HG02943 (cell line): ENCODE measurements around the gene CCNQ.

ENCODE experiments used
- ATAC-seq: cut with Tn5 transposase; IDR thresholded peaks from one replicate; pipeline ENCODE4 v1.9.1; 2021; ENCODE audit warnings: mild to moderate bottlenecking, low read depth, moderate library complexity; ENCODE audit not compliant: unreplicated experiment

The CCNQ gene

DNA sequence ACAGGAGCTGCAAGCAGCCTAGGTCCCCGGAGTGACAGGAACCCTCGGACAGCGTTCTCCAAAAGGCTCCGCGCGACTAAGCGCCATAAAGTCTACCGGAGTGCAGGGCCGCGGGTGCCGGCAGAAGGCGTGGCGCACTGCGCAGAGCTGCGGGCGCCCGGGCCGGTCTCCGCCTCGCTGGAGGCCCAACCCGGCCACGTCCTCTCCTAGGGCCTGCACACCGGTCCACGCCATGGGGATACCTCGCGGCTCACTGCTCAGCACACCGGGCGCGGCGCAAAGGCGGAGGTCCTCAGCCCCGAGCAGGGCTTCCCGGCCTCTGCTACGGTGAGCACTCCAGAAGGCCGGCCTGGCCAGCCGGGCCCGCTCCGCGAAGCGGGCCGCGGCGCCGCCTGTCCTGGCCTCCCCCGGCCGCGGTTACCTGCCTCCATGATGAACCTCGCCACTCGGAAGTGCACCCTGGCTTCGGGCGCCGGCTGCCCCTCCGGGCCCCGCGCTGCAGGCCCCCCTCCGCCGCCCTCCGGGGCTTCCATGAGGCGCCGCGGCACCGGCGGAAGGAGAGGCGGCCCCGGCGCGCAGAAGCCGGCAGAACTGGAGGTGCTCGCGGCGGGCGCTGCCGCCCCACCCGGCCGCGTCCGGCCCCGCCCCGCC is at the start of gene CCNQ:
TSS of gene CCNQ (minus strand) at position 599 of the 651 bp plus-strand sequence. CDS start at position 533, 66 bp downstream.
- ATAC-seq: peak; percentile 41

DNA sequence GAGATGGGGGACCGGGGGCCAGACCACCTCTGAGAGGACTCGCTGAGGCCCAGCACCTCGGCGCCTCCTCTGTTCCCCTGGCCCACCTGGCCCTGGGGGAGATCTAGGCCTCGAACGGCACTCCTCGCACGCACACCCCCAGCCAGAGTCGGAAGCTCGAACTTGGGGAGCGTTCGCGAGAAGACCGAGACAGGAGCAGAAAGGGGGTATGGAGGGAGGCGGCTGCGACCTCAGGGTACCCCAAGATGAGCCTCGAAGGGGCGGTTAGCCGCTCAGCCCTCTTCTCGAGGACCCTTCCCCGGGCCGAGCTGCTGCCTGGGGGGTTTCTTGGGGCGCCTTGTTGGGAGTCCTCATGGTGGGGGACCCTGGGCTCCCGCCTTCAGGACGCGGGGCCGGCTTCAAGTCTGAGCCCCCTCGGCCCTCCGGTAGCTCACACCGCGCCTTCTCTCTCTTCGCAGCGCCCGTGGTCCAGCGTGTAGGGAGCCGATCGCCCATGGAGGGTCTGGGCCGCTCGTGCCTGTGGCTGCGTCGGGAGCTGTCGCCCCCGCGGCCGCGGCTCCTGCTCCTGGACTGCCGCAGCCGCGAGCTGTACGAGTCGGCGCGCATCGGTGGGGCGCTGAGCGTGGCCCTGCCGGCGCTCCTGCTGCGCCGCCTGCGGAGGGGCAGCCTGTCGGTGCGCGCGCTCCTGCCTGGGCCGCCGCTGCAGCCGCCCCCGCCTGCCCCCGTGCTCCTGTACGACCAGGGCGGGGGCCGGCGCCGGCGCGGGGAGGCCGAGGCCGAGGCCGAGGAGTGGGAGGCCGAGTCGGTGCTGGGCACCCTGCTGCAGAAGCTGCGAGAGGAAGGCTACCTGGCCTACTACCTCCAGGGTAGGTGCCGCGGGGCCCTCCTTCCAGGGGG is 48.8 kb upstream of the CCNQ start:
- ATAC-seq: no peak

DNA sequence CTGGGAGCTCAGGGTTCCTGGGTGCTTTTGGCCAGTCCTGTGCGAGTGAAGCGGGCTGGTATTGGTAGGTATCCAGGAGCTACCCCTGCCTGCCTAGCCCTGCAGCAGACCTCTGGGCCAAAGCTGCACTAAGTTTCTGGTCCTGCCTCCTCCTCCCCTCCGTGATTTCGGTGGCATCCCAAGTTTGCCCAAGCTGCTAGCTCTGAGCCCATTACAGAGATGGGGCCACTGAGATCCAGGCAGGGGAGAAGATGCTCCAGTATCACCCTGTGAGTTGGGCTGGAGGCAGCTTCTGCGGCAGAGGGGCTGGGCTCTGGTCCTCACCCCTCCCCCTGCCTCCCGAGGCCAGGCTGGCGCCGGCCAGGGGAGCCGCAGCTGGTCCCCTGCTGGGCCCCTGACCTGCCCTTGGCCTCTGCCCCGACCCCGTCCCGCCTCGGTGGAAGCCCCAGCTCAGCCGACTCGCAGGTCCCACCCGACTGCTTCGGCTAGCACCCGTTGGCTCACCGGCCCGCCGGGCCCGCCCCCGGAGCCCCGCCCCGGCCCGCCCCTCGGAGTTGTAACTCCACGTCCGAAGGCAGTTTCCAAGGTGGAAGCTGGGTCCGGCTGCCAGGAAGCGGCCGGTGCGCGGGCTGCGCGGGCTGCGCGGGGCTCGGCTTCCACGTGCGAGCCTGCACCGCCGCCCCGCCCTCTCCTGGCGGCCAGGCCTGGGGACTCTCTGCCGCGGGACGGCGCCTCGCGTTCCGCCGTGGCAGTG is 47.9 kb upstream of the CCNQ start, which contains the start of gene DUSP9:
TSS of gene DUSP9 (plus strand) at position 584 of the 754 bp plus-strand sequence. CDS start 751 bp downstream, outside the sequence.
- no peak for ATAC-seq

DNA sequence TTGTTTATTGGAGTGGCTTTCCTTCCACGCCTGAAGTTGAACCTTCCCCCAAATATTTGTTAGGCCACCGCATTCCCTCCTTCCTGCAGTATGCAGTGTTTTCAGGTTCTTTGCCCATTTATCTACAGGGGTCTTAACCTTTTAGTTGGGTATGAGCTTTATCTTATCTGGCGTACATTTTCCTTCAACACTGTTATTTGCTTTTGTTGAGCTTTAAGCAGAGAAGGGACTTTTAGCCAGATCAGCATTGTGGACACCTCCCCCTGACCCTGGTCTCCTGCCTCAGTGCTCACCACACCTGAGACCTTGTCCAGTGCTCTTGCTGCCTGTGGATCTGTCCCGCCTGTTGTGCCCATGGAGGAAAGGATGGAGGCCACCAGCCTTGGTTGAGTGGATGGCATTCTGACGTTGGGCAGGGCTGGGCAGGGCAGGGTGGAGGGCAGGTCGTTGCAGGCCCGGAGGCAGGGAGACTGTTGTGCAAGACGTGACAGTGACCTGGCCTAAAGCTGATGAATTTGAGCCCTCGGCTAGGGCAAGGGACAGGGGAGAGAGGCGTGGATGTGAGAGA is 47.1 kb upstream of the CCNQ start:
- no peak for ATAC-seq

DNA sequence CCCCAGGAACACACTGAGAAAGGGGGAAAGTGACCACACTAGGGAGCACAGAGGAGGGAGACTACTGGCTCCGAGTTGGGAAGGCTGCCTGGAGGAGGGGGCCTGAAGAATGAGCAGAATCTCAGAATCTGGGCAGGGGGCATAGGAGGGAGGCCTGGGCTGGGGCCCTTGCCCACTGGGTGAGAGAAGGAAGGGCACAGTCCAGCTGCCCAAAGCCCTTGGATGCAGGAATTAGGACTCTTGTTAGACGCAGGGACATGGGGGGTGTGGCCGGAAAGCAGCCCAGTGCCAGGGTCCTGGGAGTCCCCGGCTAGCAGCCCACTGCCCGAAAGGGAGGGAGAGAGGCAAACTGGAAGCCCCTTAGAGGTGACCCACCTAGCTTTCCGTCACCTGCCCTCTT is 46.2 kb upstream of the CCNQ start:
- ATAC-seq: no peak

DNA sequence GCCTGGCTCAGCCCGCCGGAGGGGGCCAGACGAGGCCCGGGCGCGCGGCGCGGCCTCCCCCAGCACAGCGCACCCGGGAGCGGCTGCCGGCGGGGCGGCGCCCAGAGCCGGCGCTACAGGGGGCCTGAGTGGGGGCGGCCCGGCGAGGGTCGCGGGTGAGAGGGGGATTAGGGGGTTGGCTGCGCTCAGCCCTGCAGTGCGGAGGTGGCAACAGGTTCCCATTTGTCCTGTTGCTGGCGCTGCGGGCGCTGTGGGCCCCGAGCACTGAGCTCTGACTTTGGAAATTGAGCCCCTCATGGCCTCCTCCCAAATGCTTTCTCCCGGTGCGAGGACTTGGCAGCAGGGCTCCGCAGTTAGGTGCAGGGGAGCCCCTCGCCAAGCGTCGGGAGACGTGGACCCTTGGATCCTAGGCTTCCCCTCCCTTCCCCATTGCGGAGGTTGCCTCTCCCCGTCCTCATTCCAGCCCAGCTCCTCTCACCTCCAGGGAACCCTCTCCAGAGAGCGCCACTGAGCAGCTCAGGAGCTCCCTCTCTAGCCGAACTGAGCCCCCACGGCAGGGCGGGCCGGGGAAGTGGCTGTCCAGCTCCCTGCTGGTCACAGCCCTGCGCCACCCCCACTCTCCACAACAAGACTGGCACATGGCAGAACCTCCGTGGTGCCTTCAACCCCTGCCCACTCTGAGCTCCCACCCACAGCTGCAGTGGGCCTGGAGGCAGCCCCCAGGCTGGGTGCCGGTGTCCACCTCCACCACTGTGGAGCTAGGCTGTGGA is 45.6 kb upstream of the CCNQ start:
- ATAC-seq: no peak

DNA sequence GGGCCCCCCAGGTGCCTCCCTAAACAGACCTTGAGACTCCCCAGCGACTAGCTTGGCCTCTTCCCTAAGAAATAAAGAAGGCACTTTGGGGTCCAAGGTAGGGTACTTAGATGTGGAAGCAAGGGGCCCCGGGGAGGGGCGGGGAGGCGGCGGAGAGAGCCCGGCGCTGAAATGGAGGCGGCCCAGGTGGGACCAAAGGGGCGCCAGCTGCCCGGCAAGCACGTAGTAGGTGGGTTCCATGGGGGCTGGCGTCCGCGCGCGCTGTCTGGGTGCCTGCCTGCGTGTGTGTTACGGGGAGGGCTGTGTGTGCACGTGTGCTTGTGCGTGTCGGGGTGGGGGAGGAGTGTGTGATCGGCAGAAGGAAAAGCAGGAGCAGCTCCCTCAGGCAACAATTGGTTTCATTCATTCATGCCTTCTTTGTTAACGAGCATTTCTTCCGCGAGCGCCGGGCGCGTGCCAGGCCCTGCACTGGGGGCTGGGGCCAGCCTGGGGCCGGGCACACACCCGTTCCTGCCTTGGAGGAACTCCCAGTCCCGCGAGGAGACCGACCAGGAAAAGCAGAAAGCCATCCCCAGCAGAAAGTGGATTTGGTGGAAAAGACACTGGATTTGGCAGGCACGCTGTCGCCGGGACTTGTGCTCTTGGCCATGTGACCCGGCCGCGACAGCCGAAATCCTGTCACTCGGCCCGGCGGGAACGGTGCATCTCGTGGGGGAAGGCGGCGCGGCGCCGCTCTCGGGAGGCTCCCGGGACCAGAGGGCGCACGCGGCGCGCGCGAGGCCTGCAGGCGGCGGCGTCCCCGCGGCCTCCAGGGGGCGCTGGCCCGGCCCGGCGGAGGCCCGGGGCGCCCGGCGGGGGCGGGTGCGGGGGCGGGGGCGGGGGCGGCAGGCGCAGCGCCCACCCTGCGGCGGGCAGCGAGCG is 44.8 kb upstream of the CCNQ start:
- ATAC-seq: no peak

DNA sequence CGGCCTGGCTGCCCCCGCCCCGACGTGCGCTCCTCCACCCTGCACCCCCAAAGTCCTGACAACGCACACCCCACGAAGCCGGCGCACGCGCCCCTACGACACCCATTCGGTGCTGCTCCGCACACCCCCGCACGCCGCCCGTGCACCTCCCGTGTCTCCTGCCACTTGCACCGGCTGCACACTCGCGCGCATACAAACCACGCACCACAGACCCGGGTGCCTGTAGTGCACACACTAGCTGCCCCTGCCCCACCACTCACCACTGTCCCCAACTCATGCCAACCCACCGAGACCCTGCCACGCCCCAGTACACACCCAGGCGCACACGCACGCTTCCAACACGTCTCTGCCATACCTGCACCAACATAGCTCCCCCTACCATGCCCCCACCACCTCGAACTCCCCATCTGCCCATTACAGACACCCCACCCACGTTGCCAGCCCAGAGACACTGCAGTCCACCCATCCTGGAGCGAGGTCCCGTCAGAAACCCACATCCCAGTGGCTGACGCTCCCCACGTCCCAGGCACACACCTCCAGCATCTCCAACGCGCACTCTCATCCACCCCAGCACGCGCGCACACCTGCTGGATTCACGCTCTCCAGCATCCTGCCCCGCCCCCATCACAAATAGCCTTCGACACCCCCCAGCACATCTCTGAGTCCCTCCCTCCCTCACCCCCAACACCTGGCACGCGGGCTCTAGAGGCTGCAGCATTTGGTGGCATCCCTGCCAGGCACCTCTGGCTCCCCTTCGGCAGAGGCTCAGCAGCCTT is 43.9 kb upstream of the CCNQ start:
- no peak for ATAC-seq

DNA sequence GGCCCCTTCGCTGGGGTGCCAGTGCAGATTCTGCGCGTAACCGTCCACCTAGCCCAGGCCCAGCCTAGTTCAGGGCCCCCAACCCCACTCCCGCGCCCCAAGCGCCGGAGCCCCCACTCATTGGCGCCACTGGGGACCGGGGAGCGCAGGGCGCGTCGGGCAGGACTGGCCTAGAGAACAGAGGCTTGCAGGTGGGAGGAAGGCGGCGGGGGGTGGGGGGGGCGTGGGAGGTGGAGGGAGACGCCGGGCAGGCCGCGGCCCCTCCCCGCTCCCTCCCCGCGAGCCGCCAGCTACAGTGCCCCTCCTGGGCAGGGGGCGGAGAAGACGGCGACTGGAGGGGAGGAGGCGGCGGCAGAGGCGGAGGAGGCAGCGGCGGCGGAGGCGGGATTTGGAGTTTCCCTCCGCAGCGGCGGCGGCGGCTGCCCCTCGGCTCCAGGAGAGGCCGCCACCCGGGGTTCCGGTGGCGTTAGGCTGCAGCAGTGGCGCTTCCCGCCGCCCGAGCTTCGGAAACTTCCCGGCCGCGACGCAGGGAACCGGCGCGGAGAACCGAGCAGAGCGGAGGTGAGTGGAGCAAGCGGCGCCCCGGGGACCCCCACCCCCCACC is 43.2 kb upstream of the CCNQ start:
- no peak for ATAC-seq

DNA sequence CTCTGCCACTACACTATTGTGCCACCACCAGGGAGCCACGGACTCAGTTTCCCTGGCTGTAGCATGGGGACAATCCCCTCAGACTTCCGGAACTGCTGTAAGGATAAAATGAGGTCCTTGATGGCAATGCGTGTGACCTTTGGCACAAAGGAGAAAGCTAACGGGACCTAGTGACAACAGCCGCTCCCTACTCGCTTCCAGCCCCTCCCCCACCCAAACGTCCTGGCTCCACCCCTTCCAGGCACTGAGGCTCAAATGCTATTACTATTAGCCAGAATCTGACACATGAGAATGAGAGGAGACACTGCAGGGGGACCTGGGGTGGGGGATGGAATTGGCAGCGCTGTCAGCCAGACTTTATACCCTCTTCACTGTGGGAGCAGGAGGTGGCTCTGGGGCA is 42.7 kb upstream of the CCNQ start:
- ATAC-seq: no peak

DNA sequence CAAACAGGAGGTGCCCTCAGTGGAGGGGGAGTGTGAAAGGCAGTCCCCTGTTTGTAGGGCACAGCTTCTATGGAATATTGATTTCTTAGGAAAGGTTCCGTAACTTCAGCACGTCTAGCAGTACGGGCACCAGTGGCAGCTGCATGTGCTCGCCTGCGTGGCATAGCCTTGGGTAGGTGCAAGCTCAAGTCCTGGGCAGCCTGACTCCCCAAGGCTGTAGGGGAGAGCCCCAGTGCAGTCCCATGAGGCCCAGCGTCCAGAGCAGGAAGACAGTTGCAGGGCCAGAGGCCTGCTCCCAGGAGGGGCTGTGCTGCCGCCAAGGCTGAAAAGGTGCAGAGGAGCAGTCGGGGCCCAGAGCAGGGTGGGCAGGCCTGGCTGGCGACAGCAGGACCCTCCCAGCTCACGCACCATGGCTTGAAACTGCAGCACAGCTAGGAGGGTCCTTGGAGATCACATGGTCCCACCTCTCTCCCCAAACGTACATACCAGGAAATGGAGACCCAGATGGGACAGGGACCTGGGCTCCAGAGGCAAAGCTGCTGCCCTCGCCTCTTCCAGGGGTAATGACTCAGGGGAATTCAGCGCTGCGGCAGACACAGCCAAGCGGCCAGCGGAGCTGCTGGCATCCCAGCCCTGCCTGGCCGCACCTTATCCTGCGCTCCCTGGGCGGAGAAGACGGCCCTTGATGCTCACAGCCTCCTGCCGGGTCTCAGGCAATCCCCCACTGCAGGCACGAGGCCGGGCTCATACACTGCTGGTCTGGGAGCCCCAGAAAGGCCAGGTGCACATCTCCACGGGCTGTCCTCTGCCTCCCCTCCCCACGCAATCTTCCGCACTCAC is 42.0 kb upstream of the CCNQ start:
- ATAC-seq: no peak

DNA sequence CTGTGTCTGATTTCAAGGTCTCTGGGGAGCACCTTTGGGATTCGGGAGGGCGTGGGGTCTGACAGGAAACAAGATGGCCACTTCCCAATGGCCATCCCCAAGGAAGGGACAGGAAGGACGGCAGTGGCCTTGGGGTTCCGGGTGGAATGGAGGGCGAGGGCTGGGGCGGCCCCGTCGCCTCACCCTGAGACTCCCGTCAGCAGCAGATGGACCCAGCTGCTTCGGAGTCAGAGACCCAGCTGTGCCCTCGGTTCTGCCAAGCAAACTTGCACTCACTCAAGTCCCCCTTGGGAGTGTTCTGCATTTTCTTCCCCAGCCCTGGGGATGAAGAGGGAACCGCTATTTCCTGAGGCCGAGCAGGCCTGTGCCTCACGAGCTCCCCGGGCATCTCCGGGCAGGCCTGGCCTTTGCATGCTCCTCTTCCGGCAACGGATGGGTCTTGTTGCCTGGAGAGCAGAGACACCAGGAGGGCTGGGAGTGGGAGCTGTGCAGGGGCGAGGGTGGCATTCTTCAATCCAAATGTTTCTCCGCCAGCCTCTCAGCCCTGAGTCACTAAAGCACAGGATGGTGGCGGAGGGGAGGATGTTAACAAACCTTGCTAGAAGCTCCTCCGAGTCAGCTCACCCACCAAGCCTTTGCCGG is 41.2 kb upstream of the CCNQ start:
- no peak for ATAC-seq

DNA sequence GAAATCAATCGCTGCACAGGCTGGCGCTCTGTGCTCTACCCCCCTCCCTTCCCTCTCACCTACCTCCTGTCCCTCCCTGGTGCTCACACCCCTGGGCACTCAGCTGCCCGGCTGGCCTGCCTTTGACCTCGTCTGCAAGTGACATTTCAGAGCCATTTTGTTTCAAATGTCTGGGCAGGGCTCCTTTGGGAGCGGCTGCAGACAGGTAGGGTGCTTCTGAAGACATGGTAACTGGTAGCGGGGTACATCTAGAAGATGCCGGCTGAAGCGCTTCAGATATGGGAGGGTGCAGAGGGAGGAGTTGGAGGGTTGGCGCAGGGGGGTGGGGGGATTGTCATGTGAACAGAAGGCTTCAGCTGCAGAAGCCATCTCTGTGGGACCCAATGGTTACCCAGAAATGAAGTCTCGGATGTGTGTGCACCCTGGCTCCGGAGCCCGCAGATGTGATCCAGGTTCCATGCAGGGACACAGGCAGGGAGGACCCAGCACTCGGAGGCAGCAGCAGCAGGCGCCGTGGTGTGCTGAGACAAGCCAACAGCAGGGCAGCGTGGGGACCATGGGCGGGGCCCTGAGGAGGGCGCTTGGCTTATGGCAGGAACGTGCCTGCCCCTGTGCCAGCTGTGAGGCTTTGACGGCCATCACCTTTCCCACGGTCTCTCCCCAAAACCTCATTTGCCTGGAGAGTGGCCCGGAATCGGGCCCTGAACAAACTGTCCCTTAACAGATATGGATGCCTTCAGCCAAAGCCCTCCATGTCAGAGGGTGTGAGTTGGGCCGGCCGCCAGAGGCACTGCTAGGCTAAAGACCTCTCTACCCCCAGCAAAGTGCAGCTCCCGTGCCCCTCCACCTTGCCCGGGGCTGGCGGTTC is 40.5 kb upstream of the CCNQ start:
- ATAC-seq: no peak

DNA sequence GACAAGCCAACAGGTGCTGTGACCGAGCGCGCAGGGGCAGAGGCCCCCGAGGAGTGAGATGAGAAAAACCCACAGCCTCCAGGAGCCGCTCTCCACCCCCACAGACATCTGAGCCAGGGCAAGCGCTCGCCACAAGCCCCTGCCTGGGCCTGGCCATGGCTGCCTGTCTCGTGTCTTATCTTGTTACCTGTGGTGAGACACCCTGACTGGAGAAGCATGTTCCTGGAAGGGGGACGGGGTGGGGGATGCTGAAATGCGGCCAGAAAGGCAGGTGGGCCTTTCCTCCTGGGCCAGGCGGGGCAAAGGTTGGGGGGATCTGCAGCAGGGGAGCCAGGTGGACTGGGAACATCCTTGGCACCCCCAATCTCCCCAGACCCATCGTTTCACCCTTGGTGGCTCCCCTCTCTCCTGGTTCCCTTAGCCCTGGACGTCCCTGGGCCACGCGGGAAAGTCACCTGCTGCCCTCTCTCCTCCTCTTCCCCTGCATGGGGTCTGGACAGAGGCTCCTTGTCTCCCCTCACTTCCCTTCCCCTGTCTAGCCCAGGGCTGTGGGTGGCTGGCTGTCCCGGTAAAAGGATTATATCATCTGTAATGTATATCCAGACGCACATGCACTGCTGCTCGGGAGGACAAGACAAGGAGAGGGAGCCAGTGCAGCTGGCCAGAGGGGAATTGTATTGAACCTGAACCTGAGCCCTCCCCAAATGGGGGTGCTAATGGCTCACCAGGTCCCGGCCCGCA is 39.7 kb upstream of the CCNQ start:
- ATAC-seq: no peak

DNA sequence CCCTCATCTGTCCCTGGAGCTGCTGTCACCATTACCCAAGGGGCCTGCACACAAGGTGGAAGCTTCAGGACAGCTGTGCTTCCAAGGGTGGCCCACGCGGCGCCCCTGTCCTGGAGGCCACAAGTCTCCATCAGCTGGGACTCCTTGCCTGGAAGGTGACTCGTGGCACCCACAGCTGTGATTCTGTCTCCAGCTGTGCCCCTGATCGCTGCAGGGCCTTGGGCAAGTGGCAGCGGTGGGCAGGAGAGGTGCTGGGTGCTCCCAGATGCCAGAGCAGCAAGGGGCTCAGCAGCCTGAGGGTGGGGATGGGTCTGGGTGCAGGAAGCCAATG is 39.1 kb upstream of the CCNQ start:
- ATAC-seq: no peak
